ENCODE results near the gene MSANTD2.

MSANTD2 gene

GRCh38 chr11:124725719-124726105, 74.5 kb downstream of the MSANTD2 start:
- POLR2A ChIA-PET (ENCODE audit: low non-redundant PET): no interaction called here
- CTCF ChIA-PET: interaction anchor here (0.6 to 1.0 kb wide), 2 partner anchors 32 to 1973 kb away, joined by 3 read pairs; no protein-coding TSS in a partner anchor
- TF ChIP-seq CTCF (conservative IDR thresholded peaks at IDR 0.05; ENCODE audit: low read depth): no peak
- no peak overlapping the region for H3K27ac ChIP-seq
- no peak for DNase-seq (ENCODE audit: low spot score)

DNA sequence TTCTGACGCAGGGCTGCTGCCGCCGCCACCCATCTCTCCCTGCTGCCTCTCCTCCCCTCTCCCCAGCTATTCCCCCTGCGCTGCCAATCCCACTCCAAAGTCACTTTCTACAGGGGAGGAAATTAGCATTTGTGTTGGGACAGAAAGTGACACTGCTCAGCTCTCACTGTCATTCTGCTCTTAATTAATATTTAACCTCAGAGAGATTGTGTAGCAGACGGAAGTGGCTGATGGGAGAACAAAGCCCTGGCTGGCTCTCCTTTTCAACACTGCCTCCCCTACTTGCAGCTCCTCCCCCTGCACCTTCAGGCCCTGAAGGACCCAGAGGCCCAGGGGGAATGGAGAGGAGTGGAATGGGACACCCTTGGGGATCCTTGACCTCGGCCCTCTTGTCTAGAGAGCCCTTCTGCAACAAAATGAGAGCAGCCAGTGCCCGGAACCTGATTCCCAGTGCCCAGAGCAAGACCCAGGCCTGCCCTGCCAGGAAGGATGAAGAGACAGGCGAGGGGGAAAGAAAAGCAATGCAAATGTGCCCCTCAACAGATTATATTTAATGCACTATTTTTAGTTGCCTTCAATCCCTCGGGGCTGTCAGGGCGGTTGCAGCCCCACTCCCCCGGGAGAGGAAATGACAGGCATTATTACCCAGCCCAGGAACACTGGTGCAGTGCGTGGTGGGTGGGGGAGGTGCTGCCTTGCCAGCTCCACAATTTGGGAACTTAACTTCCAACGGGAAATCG, 75.1 kb downstream of the MSANTD2 start:
- CTCF ChIA-PET: interaction anchor here (0.6 to 1.0 kb wide), 2 partner anchors 33 to 1972 kb away, joined by 3 read pairs; no protein-coding TSS in a partner anchor
- TF ChIP-seq CTCF (conservative IDR thresholded peaks at IDR 0.05; ENCODE audit: low read depth): no peak
- H3K27ac ChIP-seq: no peak overlapping the region
- DNase-seq (ENCODE audit: low spot score): no peak
- POLR2A ChIA-PET (ENCODE audit: low non-redundant PET): no interaction called here

DNA sequence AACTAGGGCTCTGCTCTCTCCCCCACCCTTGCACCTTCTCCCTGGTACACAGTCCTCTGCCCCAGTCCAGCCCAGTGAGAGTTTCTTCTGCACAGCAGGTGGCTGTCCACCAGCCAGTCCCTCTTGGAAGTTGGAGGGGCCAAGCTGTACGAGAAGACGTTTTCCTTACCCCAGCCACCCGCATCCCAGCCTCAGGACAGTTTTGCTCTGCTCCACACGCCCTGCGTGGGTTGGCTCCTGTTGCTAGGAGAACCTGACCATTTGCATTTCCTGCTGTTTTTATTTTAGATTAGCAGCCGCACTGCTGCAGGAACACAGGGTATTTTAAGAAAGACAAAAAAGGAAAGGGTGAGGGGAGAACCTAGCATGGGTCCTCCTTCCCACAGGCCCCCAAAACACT, 78.0 kb downstream of the MSANTD2 start:
- no peak for DNase-seq (ENCODE audit: low spot score)
- ChIA-PET CTCF (no interaction called here), POLR2A (ENCODE audit: low non-redundant PET) (no interaction called here)
- TF ChIP-seq CTCF (conservative IDR thresholded peaks at IDR 0.05; ENCODE audit: low read depth): no peak
- H3K27ac ChIP-seq: no peak overlapping the region

DNA sequence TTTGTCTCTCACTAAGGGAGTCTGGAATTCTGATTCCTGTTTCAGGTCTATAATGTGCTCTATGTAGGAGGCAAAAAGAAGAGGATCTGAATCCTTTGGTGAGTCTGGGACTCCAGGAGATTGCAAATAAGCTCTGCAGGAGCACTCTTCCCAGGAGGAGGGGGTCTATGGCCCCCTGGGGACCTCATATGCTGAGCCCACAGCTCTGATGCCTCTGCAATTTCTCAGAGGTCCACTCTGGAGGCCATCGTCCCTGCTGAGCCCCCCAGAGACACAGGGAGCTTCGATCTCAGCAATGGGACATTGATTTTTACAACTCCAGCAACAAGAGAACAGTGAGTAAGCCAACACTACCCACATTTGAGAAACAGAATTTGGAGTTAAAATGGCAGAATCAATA, 80.7 kb downstream of the MSANTD2 start:
- H3K27ac ChIP-seq: no peak overlapping the region
- ChIA-PET POLR2A (ENCODE audit: low non-redundant PET) (no interaction called here), CTCF (no interaction called here)
- DNase-seq (ENCODE audit: low spot score): no peak
- no peak for TF ChIP-seq CTCF (conservative IDR thresholded peaks at IDR 0.05; ENCODE audit: low read depth)

DNA sequence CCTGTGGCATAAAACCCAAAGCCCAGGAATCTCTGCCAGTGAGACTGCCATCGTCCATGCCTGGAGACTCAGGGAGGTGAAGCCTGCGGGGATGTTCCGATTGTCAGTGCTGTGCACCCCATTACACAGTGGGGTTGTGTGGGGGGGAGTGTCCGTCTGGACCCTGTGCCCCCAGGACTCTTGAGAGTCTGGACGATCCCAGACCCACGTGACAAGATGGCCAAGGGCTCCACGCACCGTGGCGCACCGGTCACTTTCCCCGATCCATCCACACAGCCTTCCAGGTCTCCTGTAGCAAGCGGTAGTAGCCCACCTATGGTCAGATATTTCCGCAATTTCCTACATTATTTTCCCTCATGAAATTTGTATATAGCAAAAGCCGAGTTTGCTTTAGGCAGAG, 81.4 kb downstream of the MSANTD2 start:
- DNase-seq (ENCODE audit: low spot score): no peak
- no peak for TF ChIP-seq CTCF (conservative IDR thresholded peaks at IDR 0.05; ENCODE audit: low read depth)
- H3K27ac ChIP-seq: no peak overlapping the region
- ChIA-PET CTCF (no interaction called here), POLR2A (ENCODE audit: low non-redundant PET) (no interaction called here)

GRCh38 chr11:124717786-124718651, 82.2 kb downstream of the MSANTD2 start:
- POLR2A ChIA-PET (ENCODE audit: low non-redundant PET): no interaction called here
- H3K27ac ChIP-seq: peak overlapping the region; percentile 72
- peak; percentile 30 for DNase-seq (ENCODE audit: low spot score)
- TF ChIP-seq CTCF (conservative IDR thresholded peaks at IDR 0.05; ENCODE audit: low read depth): no peak
- CTCF ChIA-PET: interaction anchor here (0.6 to 1.0 kb wide), 4 partner anchors 22 to 262 kb away, joined by 3 to 4 read pairs (median 4); partner anchors contain the start of gene NRGN

Measured in RWPE1 (cell line).